Fibroblast of lung (primary cell): ENCODE data around the gene HIVEP3. TPM values are rescaled to one million over a fixed set of nuclear protein-coding genes. Genes with fewer than 3 reads are reported as not detected.

ENCODE experiments used
- DNase-seq, 2 donors: peaks; one replicate each; pipeline versions ENCODE4 v3.0.0 to v3.0.0-alpha.2; 2010; ENCODE audit warnings: low read depth in 2 of 2
- H2AFZ ChIP-seq: 2 replicates; pipeline ENCODE4 v1.5.1; 2012; ENCODE audit warnings: low read length, control low read depth, inconsistent platforms
- H3K27ac ChIP-seq: 2 replicates; pipeline ENCODE4 v1.5.1; 2011; ENCODE audit warnings: low read length, control low read depth; ENCODE audit not compliant: insufficient read depth
- H3K27me3 ChIP-seq: 2 replicates; pipeline ENCODE4 v1.5.1; 2011; ENCODE audit warnings: mild to moderate bottlenecking, low read length; ENCODE audit not compliant: control insufficient read depth, insufficient read depth
- H3K36me3 ChIP-seq: 2 replicates; pipeline ENCODE4 v1.5.1; 2011; ENCODE audit warnings: low read length; ENCODE audit not compliant: control insufficient read depth, insufficient read depth
- H3K4me1 ChIP-seq: 2 replicates; pipeline ENCODE4 v1.5.1; 2011; ENCODE audit warnings: low read length; ENCODE audit not compliant: control insufficient read depth, insufficient read depth; ENCODE audit errors: extremely low read depth
- H3K4me2 ChIP-seq: 2 replicates; pipeline ENCODE4 v1.5.1; 2011; ENCODE audit warnings: low read length, control low read depth; ENCODE audit not compliant: insufficient read depth; ENCODE audit errors: extremely low read depth
- H3K4me3 ChIP-seq, 4 experiments: fragments of 200-600 bp in 1 of 4; sonication (generic) in 1 of 4; replicated peaks in 1 of 4; 2 replicates each; pipeline ENCODE4 v1.5.1; 2011 to 2016; ENCODE audit warnings: low read length in 4 of 4, low read depth in 3 of 4, mild to moderate bottlenecking in 3 of 4, control low read depth in 2 of 4, inconsistent platforms in 1 of 4, mixed read lengths in 1 of 4; ENCODE audit not compliant: insufficient read depth in 1 of 4; ENCODE audit errors: control extremely low read depth in 1 of 4
- H3K79me2 ChIP-seq: 2 replicates; pipeline ENCODE4 v1.5.1; 2012; ENCODE audit warnings: mild to moderate bottlenecking, low read length, inconsistent platforms; ENCODE audit not compliant: control insufficient read depth, insufficient read depth
- H3K9ac ChIP-seq: 2 replicates; pipeline ENCODE4 v1.5.1; 2011; ENCODE audit warnings: mild to moderate bottlenecking, low read length, control low read depth; ENCODE audit not compliant: insufficient read depth
- H3K9me3 ChIP-seq: 2 replicates; pipeline ENCODE4 v1.5.1; 2012; ENCODE audit warnings: low read depth, low read length; ENCODE audit not compliant: control insufficient read depth, insufficient read depth
- H4K20me1 ChIP-seq: 2 replicates; pipeline ENCODE4 v1.5.1; 2011; ENCODE audit warnings: low read length; ENCODE audit not compliant: control insufficient read depth, insufficient read depth; ENCODE audit errors: extremely low read depth
- CTCF ChIP-seq, 2 donors: IDR thresholded peaks in 1 of 2; conservative IDR thresholded peaks in 1 of 2; 1 replicate in 1 of 2; 2 replicates in 1 of 2; pipeline ENCODE4 v1.5.1; 2011 to 2012; ENCODE audit warnings: low read length in 2 of 2, control low read depth in 1 of 2, inconsistent platforms in 1 of 2, low read depth in 1 of 2, mild to moderate bottlenecking in 1 of 2
- EZH2 ChIP-seq: IDR thresholded peaks from 2 replicates; pipeline ENCODE4 v1.5.1; 2012; ENCODE audit warnings: low read length, control low read depth, mild to moderate bottlenecking; ENCODE audit errors: missing control alignments
- polyA plus RNA-seq, 2 donors: library from polyadenylated mRNA; depleted of rRNA in 1 of 2; stranded (reverse) in 1 of 2; unstranded in 1 of 2; fragments of >200 nt; gene quantifications; 2 replicates each; pipeline ENCODE4 v1.2.1, GENCODE V29; 2011 to 2012; ENCODE audit warnings: missing spikeins in 1 of 2
- total RNA-seq: library from RNA; depleted of rRNA; stranded (reverse); fragments of >200 nt; gene quantifications from 2 replicates; pipeline ENCODE4 v1.2.1, GENCODE V29; 2014

Gene HIVEP3
- total and polyA plus RNA-seq, 2 donors (not counting 1 experiment from before 2014, with no cell fraction given), result 0.83 to 3.2 TPM

GRCh38 chr1:41566969-41567368, 351.8 kb downstream of the HIVEP3 start:
- Histone ChIP-seq H3K79me2 (no peaks in the 10 kb centered on the region), H3K27me3 (no peaks in the 10 kb centered on the region), H4K20me1 (no peaks in the 10 kb centered on the region), H2AFZ (no peak overlapping the region), H3K4me1 (no peaks in the 10 kb centered on the region), H3K9me3 (no peaks in the 10 kb centered on the region), H3K36me3 (no peaks in the 10 kb centered on the region), H3K4me2 (no peak overlapping the region), H3K4me3 (no peak overlapping the region), H3K9ac (no peak overlapping the region), H3K27ac (no peak overlapping the region)
- TF ChIP-seq EZH2, result no peak
- TF ChIP-seq CTCF (conservative IDR thresholded peaks at IDR 0.05 in 1 of 2, IDR thresholded peaks at IDR 0.05 in 1 of 2; ENCODE audit: low read depth in 1 of 2, low read length in 2 of 2), result no peak
- no peak for DNase-seq

GRCh38 chr1:41566274-41566885, 352.3 kb downstream of the HIVEP3 start:
- TF ChIP-seq CTCF (conservative IDR thresholded peaks at IDR 0.05 in 1 of 2, IDR thresholded peaks at IDR 0.05 in 1 of 2; ENCODE audit: low read depth in 1 of 2, low read length in 2 of 2), result no peak
- no peak for TF ChIP-seq EZH2
- Histone ChIP-seq H2AFZ (no peak overlapping the region), H3K27me3 (no peaks in the 10 kb centered on the region), H3K27ac (no peak overlapping the region), H3K4me3 (no peak overlapping the region), H4K20me1 (no peaks in the 10 kb centered on the region), H3K9ac (no peak overlapping the region), H3K4me2 (no peak overlapping the region), H3K9me3 (no peaks in the 10 kb centered on the region), H3K4me1 (no peaks in the 10 kb centered on the region), H3K79me2 (no peaks in the 10 kb centered on the region), H3K36me3 (no peaks in the 10 kb centered on the region)
- DNase-seq, result no peak

GRCh38 chr1:41564741-41565475, 353.8 kb downstream of the HIVEP3 start:
- no peak overlapping the region for H3K9ac ChIP-seq
- H2AFZ ChIP-seq, result no peak overlapping the region
- TF ChIP-seq EZH2 (no peak), CTCF (conservative IDR thresholded peaks at IDR 0.05 in 1 of 2, IDR thresholded peaks at IDR 0.05 in 1 of 2; ENCODE audit: low read depth in 1 of 2, low read length in 2 of 2) (no peak)
- H3K27ac ChIP-seq, result no peak overlapping the region
- H3K4me3 ChIP-seq, result no peak overlapping the region
- no peak overlapping the region for H3K4me2 ChIP-seq
- H4K20me1 ChIP-seq, result no peaks in the 10 kb centered on the region
- H3K9me3 ChIP-seq, result no peaks in the 10 kb centered on the region
- H3K79me2 ChIP-seq, result no peaks in the 10 kb centered on the region
- no peaks in the 10 kb centered on the region for H3K27me3 ChIP-seq
- H3K4me1 ChIP-seq, result no peaks in the 10 kb centered on the region
- H3K36me3 ChIP-seq, result no peaks in the 10 kb centered on the region
- no peak for DNase-seq
